ENCODE measurements around the gene TM4SF20.
A peak's percentile ranks its signal among the peaks of the same experiment; 100 is the strongest.

TM4SF20 gene

GRCh38 chr2:227320305-227321094, 58.6 kb downstream of the TM4SF20 start:
- peaks cover 10% of the 10 kb centered on the region for H3K36me3 Mint-ChIP-seq (ENCODE audit: insufficient read depth)

GRCh38 chr2:227317834-227318233, 61.3 kb downstream of the TM4SF20 start:
- ATAC-seq (replicated peaks; ENCODE audit: extremely low read depth, poor library complexity, severe bottlenecking) (no peak), DNase-seq (ENCODE audit: low spot score in 2 of 2) (no peak)
- Mint-ChIP-seq H3K9me3 (no peaks in the 10 kb centered on the region), H3K4me3 (no peak overlapping the region), H3K27ac (ENCODE audit: low read depth) (no peak overlapping the region), H3K4me1 (peaks cover 4% of the 10 kb centered on the region), H3K27me3 (peaks cover 17% of the 10 kb centered on the region), H3K36me3 (ENCODE audit: insufficient read depth) (peaks cover 1% of the 10 kb centered on the region)

More at GRCh38 chr2:227320305-227321094, 58.6 kb downstream of the TM4SF20 start:
- H3K4me1 Mint-ChIP-seq = peaks cover 13% of the 10 kb centered on the region
- H3K9me3 Mint-ChIP-seq = no peaks in the 10 kb centered on the region
- peaks cover 17% of the 10 kb centered on the region for H3K27me3 Mint-ChIP-seq
- no peak for DNase-seq (ENCODE audit: low spot score in 2 of 2)
- peak overlapping the region; percentile 0 for H3K27ac Mint-ChIP-seq (ENCODE audit: low read depth)
- no peak overlapping the region for H3K4me3 Mint-ChIP-seq
- ATAC-seq (replicated peaks; ENCODE audit: extremely low read depth, poor library complexity, severe bottlenecking) = no peak

GRCh38 chr2:227313310-227313709, 65.8 kb downstream of the TM4SF20 start:
- Mint-ChIP-seq H3K9me3 (no peaks in the 10 kb centered on the region), H3K36me3 (ENCODE audit: insufficient read depth) (no peaks in the 10 kb centered on the region), H3K27me3 (peaks cover 17% of the 10 kb centered on the region), H3K4me3 (no peak overlapping the region), H3K4me1 (no peaks in the 10 kb centered on the region), H3K27ac (ENCODE audit: low read depth) (no peak overlapping the region)
- ATAC-seq (replicated peaks; ENCODE audit: extremely low read depth, poor library complexity, severe bottlenecking) (no peak), DNase-seq (ENCODE audit: low spot score in 2 of 2) (no peak)

- H3K27me3 Mint-ChIP-seq = peaks cover 12% of the 10 kb centered on the region
- no peaks in the 10 kb centered on the region for H3K36me3 Mint-ChIP-seq (ENCODE audit: insufficient read depth)
- DNase-seq (ENCODE audit: low spot score in 2 of 2) (no peak), ATAC-seq (replicated peaks; ENCODE audit: extremely low read depth, poor library complexity, severe bottlenecking) (no peak)
- no peak overlapping the region for H3K27ac Mint-ChIP-seq (ENCODE audit: low read depth)
- no peaks in the 10 kb centered on the region for H3K4me1 Mint-ChIP-seq
- no peak overlapping the region for H3K4me3 Mint-ChIP-seq
- no peaks in the 10 kb centered on the region for H3K9me3 Mint-ChIP-seq
Observed at GRCh38 chr2:227312579-227312978, 66.5 kb downstream of the TM4SF20 start.
